DND-41 (cell line): ENCODE data around the gene FHOD1.

Experiments
- ATAC-seq: fragments of 200-7000 bp; cut with Tn5 transposase; 3 replicates; pipeline ENCODE4 v1.9.1; 2021; ENCODE audit warnings: low read depth; ENCODE audit not compliant: insufficient read depth
- DNase-seq: peaks from one replicate; pipeline ENCODE4 v3.0.0-alpha.2; 2020
- H2AFZ ChIP-seq: 2 replicates; pipeline ENCODE4 v1.6.0; 2012; ENCODE audit warnings: low read depth, low read length
- H3K27ac ChIP-seq: 2 replicates; pipeline ENCODE4 v1.5.1; 2012; ENCODE audit warnings: low read length, inconsistent platforms
- H3K27me3 ChIP-seq: fragments of 200-600 bp; sonication (generic); 2 replicates; pipeline ENCODE4 v1.6.0; 2012; ENCODE audit warnings: low read length, mild to moderate bottlenecking, inconsistent platforms; ENCODE audit not compliant: insufficient read depth, poor library complexity
- H3K36me3 ChIP-seq: 2 replicates; pipeline ENCODE4 v1.5.1; 2012; ENCODE audit warnings: low read length, inconsistent platforms; ENCODE audit not compliant: insufficient read depth
- H3K4me1 ChIP-seq: 2 replicates; pipeline ENCODE4 v1.5.1; 2012; ENCODE audit warnings: mild to moderate bottlenecking, low read length; ENCODE audit not compliant: insufficient read depth
- H3K4me2 ChIP-seq: 2 replicates; pipeline ENCODE4 v1.6.0; 2012; ENCODE audit warnings: mild to moderate bottlenecking, moderate library complexity, low read length, inconsistent platforms; ENCODE audit not compliant: insufficient read depth
- H3K4me3 ChIP-seq, 2 experiments: fragments of 200-600 bp in 1 of 2; shearing (Covaris generic) in 1 of 2; 2 replicates each; pipeline ENCODE4 v1.5.1; 2012 to 2016; ENCODE audit warnings: inconsistent platforms in 2 of 2, low read length in 2 of 2, mild to moderate bottlenecking in 2 of 2, low read depth in 1 of 2, moderate library complexity in 1 of 2
- H3K79me2 ChIP-seq: 2 replicates; pipeline ENCODE4 v1.6.0; 2012; ENCODE audit warnings: low read length, inconsistent platforms; ENCODE audit not compliant: insufficient read depth
- H3K9ac ChIP-seq: 2 replicates; pipeline ENCODE4 v1.6.0; 2012; ENCODE audit warnings: low read depth, mild to moderate bottlenecking, inconsistent platforms, low read length, moderate library complexity
- H3K9me3 ChIP-seq: 2 replicates; pipeline ENCODE4 v1.5.1; 2012; ENCODE audit warnings: low read length, moderate library complexity, mild to moderate bottlenecking, inconsistent platforms; ENCODE audit not compliant: insufficient read depth, severe bottlenecking
- H4K20me1 ChIP-seq: 2 replicates; pipeline ENCODE4 v1.6.0; 2012; ENCODE audit warnings: low read length; ENCODE audit not compliant: insufficient read depth
- EZH2 ChIP-seq: IDR thresholded peaks from 3 replicates; pipeline ENCODE4 v1.6.1; 2012; ENCODE audit warnings: borderline replicate concordance, low read depth, mild to moderate bottlenecking, moderate library complexity, low read length, inconsistent platforms; ENCODE audit not compliant: severe bottlenecking
- TF ChIP-seq, protein P1 (sequence below): IDR thresholded peaks from 2 replicates; pipeline ENCODE4 v1.5.1; 2012; ENCODE audit warnings: borderline replicate concordance, low read length, moderate library complexity, mild to moderate bottlenecking; ENCODE audit not compliant: poor library complexity, severe bottlenecking; ENCODE audit errors: extremely low read depth

The FHOD1 gene

GRCh38 chr16:67185651-67186134, 61.6 kb downstream of the FHOD1 start:
- peak overlapping the region in 1 of 2 experiments; percentile 87; a peak in 2 of 4 replicates for H3K4me3 ChIP-seq
- ATAC-seq (no peak), DNase-seq (no peak)
- peak overlapping the region; percentile 99 for H3K4me2 ChIP-seq
- H3K4me1 ChIP-seq, result peaks cover 47% of the 10 kb centered on the region
- no peaks in the 10 kb centered on the region for H3K36me3 ChIP-seq
- peak overlapping the region; percentile 40; the same call in 1 of the 2 replicates for H2AFZ ChIP-seq
- H3K79me2 ChIP-seq, result peaks cover 24% of the 10 kb centered on the region
- TF ChIP-seq, protein P1, sequence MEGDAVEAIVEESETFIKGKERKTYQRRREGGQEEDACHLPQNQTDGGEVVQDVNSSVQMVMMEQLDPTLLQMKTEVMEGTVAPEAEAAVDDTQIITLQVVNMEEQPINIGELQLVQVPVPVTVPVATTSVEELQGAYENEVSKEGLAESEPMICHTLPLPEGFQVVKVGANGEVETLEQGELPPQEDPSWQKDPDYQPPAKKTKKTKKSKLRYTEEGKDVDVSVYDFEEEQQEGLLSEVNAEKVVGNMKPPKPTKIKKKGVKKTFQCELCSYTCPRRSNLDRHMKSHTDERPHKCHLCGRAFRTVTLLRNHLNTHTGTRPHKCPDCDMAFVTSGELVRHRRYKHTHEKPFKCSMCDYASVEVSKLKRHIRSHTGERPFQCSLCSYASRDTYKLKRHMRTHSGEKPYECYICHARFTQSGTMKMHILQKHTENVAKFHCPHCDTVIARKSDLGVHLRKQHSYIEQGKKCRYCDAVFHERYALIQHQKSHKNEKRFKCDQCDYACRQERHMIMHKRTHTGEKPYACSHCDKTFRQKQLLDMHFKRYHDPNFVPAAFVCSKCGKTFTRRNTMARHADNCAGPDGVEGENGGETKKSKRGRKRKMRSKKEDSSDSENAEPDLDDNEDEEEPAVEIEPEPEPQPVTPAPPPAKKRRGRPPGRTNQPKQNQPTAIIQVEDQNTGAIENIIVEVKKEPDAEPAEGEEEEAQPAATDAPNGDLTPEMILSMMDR, result no peak
- H3K9me3 ChIP-seq, result no peaks in the 10 kb centered on the region
- peak overlapping the region; percentile 9; the same call in 1 of the 2 replicates for H3K9ac ChIP-seq
- peaks cover 3% of the 10 kb centered on the region; the same call in 1 of the 2 replicates for H4K20me1 ChIP-seq
- H3K27ac ChIP-seq, result no peak overlapping the region
- no peaks in the 10 kb centered on the region for H3K27me3 ChIP-seq

GRCh38 chr16:67184995-67185650, 62.2 kb downstream of the FHOD1 start:
- no peaks in the 10 kb centered on the region for H3K9me3 ChIP-seq
- peaks cover 28% of the 10 kb centered on the region for H3K79me2 ChIP-seq
- H3K4me2 ChIP-seq, result peak overlapping the region; percentile 99
- no peaks in the 10 kb centered on the region for H3K36me3 ChIP-seq
- ATAC-seq, result peak; percentile 52
- H3K4me1 ChIP-seq, result peaks cover 46% of the 10 kb centered on the region
- H2AFZ ChIP-seq, result peak overlapping the region; percentile 40; the same call in 1 of the 2 replicates
- TF ChIP-seq, protein P1, result peak; percentile 91
- no peak for TF ChIP-seq EZH2
- peaks cover 3% of the 10 kb centered on the region; the same call in 1 of the 2 replicates for H4K20me1 ChIP-seq
- H3K9ac ChIP-seq, result peak overlapping the region; percentile 69; the same call in 1 of the 2 replicates
- no peak overlapping the region for H3K27ac ChIP-seq
- no peaks in the 10 kb centered on the region for H3K27me3 ChIP-seq
- DNase-seq, result peak; percentile 84
- peak overlapping the region in 1 of 2 experiments; percentile 87; a peak in 3 of 4 replicates for H3K4me3 ChIP-seq

DNA sequence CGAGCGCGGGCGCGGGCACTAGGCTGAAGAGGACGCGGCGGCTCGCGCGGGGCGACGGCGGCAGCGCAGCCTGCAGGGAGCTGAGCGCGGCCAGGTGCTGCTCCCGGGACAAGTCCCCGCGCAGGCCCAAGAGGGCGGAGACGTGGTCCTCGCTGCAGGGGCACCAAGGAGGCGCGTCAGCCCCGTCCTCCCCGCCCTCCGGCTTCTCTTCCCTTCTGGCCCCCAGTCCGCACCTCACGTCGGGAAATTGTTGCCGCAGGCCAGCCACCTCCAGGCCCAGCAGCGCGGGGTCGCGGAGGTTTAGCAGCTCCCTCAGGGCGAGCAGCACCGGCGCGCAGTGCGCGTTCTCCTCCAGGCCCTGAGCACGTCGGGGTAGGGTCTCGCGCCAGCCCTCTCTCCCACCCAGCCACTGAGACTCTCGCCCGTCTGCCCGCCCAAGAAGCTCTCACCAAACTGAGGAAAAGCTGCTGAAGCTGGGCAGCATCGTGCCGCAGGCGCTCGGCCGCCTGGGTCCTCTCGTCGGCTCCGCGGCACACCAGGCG, 62.8 kb downstream of the FHOD1 start:
- H3K27ac ChIP-seq, result peak overlapping the region; percentile 82; the same call in 1 of the 2 replicates
- ATAC-seq, result peak; percentile 23

More for the DNA sequence above, 62.8 kb downstream of the FHOD1 start:
- Histone ChIP-seq H3K27me3 (no peaks in the 10 kb centered on the region), H3K79me2 (peaks cover 28% of the 10 kb centered on the region), H2AFZ (peak overlapping the region; percentile 92), H3K4me2 (peak overlapping the region; percentile 99), H3K9me3 (no peaks in the 10 kb centered on the region), H3K4me3 (peak overlapping the region; percentile 41 to 87), H3K9ac (peak overlapping the region; percentile 69), H3K36me3 (no peaks in the 10 kb centered on the region), H3K4me1 (peaks cover 50% of the 10 kb centered on the region), H4K20me1 (peaks cover 6% of the 10 kb centered on the region)
- TF ChIP-seq, protein P1, result no peak
- TF ChIP-seq EZH2, result no peak
- no peak for DNase-seq
